HL-60 (cell line): ENCODE measurements around the gene TSPAN11.

Experiments used
- CTCF ChIP-seq: IDR thresholded peaks from one replicate; pipeline ENCODE4 v1.5.1; 2011; ENCODE audit warnings: low read length, control low read depth, inconsistent platforms; ENCODE audit not compliant: insufficient read depth
- GABPA ChIP-seq: IDR thresholded peaks from 2 replicates; pipeline ENCODE4 v1.6.1; 2012; ENCODE audit warnings: low read depth
- POLR2AphosphoS5 ChIP-seq: IDR thresholded peaks from 2 replicates; pipeline ENCODE4 v1.6.1; 2012; ENCODE audit warnings: low read depth
- REST ChIP-seq: IDR thresholded peaks from 2 replicates; pipeline ENCODE4 v1.6.1; 2012; ENCODE audit warnings: low read depth; ENCODE audit not compliant: insufficient replicate concordance

- TF ChIP-seq CTCF, result no peak
- TF ChIP-seq POLR2AphosphoS5, result no peak
- TF ChIP-seq REST, result no peak
- no peak for TF ChIP-seq GABPA
Measured at GRCh38 chr12:30992381-30992780, 65.8 kb downstream of the TSPAN11 start.
